NCI-H2196 treated with DMSO at 0.1 percent for 48 hours (cell line): ENCODE results near the gene SLC12A6.
"Not testable (repeated sequence)": the region's sequence is repeated elsewhere in the genome, so short reads cannot be mapped to it uniquely, and the experiment has no call there.

Source experiments
- DNase-seq: peaks from one replicate; lab custom pipeline; 2025; ENCODE audit not compliant: unreplicated experiment; lab: John Stamatoyannopoulos, UW

SLC12A6 gene

GRCh38 chr15:34206011-34206410, 131.6 kb downstream of the SLC12A6 start:
- no peak for DNase-seq

- no peak for DNase-seq
Measured at GRCh38 chr15:34203936-34204335, 133.6 kb downstream of the SLC12A6 start.

GRCh38 chr15:34203305-34203704, 134.3 kb downstream of the SLC12A6 start:
- DNase-seq: no peak

GRCh38 chr15:34193272-34193671, 144.3 kb downstream of the SLC12A6 start:
- not testable (repeated sequence) for DNase-seq

GRCh38 chr15:34188711-34189110, 148.9 kb downstream of the SLC12A6 start:
- no peak for DNase-seq

GRCh38 chr15:34185666-34186065, 151.9 kb downstream of the SLC12A6 start:
- DNase-seq: no peak

GRCh38 chr15:34182942-34183341, 154.6 kb downstream of the SLC12A6 start:
- DNase-seq: no peak
